Heart left ventricle (tissue), 13 donors: Measurements from ENCODE around the gene ZNF776.

Source experiments
- POLR2A ChIP-seq, 2 donors: fragments of 450-650 bp; IDR thresholded peaks; one replicate each; pipeline ENCODE4 v1.6.1; 2017; ENCODE audit warnings: antibody characterized with exemption in 2 of 2, mild to moderate bottlenecking in 2 of 2, moderate library complexity in 2 of 2
- TF ChIP-seq, protein P1 (sequence below), 12 donors: fragments of 200-600 bp; sonication (generic) in 4 of 12; IDR thresholded peaks; one replicate each; pipeline versions ENCODE4 v1.5.0 to v1.8.0; 2018 to 2022; ENCODE audit warnings: antibody characterized with exemption in 12 of 12, mild to moderate bottlenecking in 5 of 12
- donor health status: ischemic (EF 13 %, LVEDD 7.1; RV severe dilation, severe dysfunction).
- donor health status: DM: no; HTN: yes; CAD: no.
- donor health status: DM: no; HTN: no; CAD: no.
- donor health status: ischemic (EF 25% LVEDD 6.9; RV normal size, moderate dysfunction).
- donor health status: ischemic (EF 25% LVEDD 5.7; RV mildly dilated, moderate dysfunction).
- donor health status: ischemic (EF 35%, LVEDD 5.7; RV mildly dilated, moderate dysfunction).
- donor health status: nonischemic (EF 11% LVEDD 7.7; RV severe dilation, severe dysfunction).
- donor health status: DM: yes; HTN: yes; CAD: no.
- donor health status: PGD.
- donor health status: ischemic (EF 29% LVEDD 5.4; RV normal size, mild dysfunction).
- donor health status: nonischemic (EF 23%, LVEDD 6.1; RV moderate dilation, normal function).

DNA sequence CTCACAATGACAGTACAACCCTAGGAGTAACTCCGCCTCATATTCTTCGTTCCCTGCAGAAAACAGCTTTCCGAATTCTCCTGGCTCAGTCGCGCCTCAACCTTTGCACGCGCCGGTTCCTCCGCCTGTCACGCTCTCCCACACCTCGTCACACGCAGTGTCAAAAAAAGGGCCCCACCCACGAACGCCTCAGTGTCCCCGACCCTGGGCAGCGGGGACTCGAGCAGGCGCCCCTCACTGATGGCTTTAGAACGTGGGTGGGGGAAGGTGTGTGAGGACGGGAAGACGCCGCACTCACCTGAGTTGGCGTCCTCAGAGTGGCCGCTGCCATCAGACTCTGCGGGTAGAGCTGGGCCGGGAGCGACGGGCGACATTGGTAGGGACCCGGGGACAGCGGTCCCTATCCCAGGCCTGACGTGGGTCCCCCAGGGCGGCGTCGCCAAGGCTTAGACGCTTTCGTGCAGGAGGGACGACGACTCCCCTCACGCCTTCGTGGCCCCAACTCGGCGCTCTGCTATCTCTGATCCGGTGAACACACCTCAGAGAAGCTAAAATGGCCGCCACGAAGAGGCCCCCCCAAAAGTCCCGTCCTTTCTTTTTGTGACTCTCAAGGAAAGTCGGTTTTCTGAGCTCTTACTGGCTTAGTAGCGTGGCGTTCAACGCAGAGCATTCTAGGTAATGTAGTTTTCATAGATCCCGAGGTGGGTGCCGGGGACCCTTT, 37.8 kb upstream of the ZNF776 start, which contains the start of gene ZNF154:
- TF ChIP-seq, protein P1, sequence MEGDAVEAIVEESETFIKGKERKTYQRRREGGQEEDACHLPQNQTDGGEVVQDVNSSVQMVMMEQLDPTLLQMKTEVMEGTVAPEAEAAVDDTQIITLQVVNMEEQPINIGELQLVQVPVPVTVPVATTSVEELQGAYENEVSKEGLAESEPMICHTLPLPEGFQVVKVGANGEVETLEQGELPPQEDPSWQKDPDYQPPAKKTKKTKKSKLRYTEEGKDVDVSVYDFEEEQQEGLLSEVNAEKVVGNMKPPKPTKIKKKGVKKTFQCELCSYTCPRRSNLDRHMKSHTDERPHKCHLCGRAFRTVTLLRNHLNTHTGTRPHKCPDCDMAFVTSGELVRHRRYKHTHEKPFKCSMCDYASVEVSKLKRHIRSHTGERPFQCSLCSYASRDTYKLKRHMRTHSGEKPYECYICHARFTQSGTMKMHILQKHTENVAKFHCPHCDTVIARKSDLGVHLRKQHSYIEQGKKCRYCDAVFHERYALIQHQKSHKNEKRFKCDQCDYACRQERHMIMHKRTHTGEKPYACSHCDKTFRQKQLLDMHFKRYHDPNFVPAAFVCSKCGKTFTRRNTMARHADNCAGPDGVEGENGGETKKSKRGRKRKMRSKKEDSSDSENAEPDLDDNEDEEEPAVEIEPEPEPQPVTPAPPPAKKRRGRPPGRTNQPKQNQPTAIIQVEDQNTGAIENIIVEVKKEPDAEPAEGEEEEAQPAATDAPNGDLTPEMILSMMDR (IDR thresholded peaks at IDR 0.05) = no peak
- no peak for TF ChIP-seq POLR2A (IDR thresholded peaks at IDR 0.05)
